Astrocyte of the spinal cord (primary cell): ENCODE data around the gene ATG7.
"Not testable (repeated sequence)": the region's sequence is repeated elsewhere in the genome, so short reads cannot be mapped to it uniquely, and the experiment has no call there.

ENCODE experiments used
- DNase-seq: peaks from one replicate; pipeline ENCODE4 v3.0.0; 2011; ENCODE audit warnings: low read depth, low spot score
- H3K4me3 ChIP-seq: 2 replicates; pipeline ENCODE4 v1.5.1; 2011; ENCODE audit warnings: low read depth, mild to moderate bottlenecking, low read length, moderate library complexity
- CTCF ChIP-seq: IDR thresholded peaks from 2 replicates; pipeline ENCODE4 v1.5.1; 2012; ENCODE audit warnings: low read depth, mild to moderate bottlenecking, low read length, inconsistent platforms
- in situ Hi-C: cut with HindIII; loops from 2 replicates; pipeline ENCODE4 v1.10.0; 2017; ENCODE audit warnings: low sequenced_read_pairs

Gene ATG7

GRCh38 chr3:11494131-11494916, 222.1 kb downstream of the ATG7 start:
- no peak for TF ChIP-seq CTCF
- in situ Hi-C loops = no loop called here

GRCh38 chr3:11495948-11496557, 223.9 kb downstream of the ATG7 start:
- in situ Hi-C loops = no loop called here
- H3K4me3 ChIP-seq = no peak overlapping the region
- DNase-seq = peak; percentile 86
- no peak for TF ChIP-seq CTCF

More at GRCh38 chr3:11494131-11494916, 222.1 kb downstream of the ATG7 start:
- DNase-seq = no peak
- H3K4me3 ChIP-seq = no peak overlapping the region

- TF ChIP-seq CTCF = no peak
- H3K4me3 ChIP-seq = no peak overlapping the region
- no peak for DNase-seq
- in situ Hi-C loops = no loop called here
Observed at GRCh38 chr3:11498177-11498576, 226.0 kb downstream of the ATG7 start.

GRCh38 chr3:11498646-11499045, 226.4 kb downstream of the ATG7 start:
- DNase-seq = peak; percentile 77
- in situ Hi-C loops = no loop called here
- no peak for TF ChIP-seq CTCF
- no peak overlapping the region for H3K4me3 ChIP-seq

- in situ Hi-C loops = no loop called here
- DNase-seq = peak; percentile 95
- TF ChIP-seq CTCF = no peak
- no peak overlapping the region for H3K4me3 ChIP-seq
Observed at GRCh38 chr3:11499144-11499543, 226.9 kb downstream of the ATG7 start.

- DNase-seq, H3K4me3 ChIP-seq, in situ Hi-C loops: not testable (repeated sequence)
Observed at GRCh38 chr3:11502413-11502812, 230.2 kb downstream of the ATG7 start.

GRCh38 chr3:11507719-11508118, 235.5 kb downstream of the ATG7 start:
- H3K4me3 ChIP-seq = no peak overlapping the region
- no peak for DNase-seq
- no peak for TF ChIP-seq CTCF
- in situ Hi-C loops = no loop called here
